GM12878 (cell line): ENCODE measurements around the gene ANO2.

Experiments
- GABPA ChIP-seq: IDR thresholded peaks from 2 replicates; pipeline ENCODE4 v1.6.1; 2014; ENCODE audit warnings: antibody characterized with exemption, low read depth, mild to moderate bottlenecking, inconsistent platforms
- SMC3 ChIP-seq: IDR thresholded peaks from 2 replicates; pipeline ENCODE4 v1.6.1; 2011; ENCODE audit warnings: low read length, improper control_type of control experiment, borderline replicate concordance

DNA sequence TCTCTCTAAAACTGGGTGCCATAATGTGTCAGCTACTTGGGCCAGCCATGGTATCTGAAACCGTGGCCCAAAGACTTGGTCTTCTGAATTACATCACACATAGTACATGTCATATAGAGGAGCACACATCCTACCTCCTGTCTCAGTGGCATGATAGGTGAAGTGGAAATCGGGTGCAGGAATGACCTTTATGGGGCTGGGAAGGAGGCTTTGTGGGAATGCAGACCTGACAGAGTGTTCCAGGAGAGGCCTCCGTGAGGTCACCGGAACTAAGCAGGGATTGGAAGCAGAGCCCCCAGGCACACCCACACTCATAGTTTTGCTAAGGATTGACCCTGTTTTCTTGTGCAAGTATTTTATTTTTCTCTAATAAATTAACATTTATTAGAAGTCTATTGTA is 430.5 kb downstream of the ANO2 start:
- TF ChIP-seq SMC3 (no peak), GABPA (no peak)
